HCT116 (cell line): ENCODE measurements around the gene IGFBP1. TPM values are rescaled to one million over a fixed set of nuclear protein-coding genes. Genes with fewer than 3 reads are reported as not detected.
A peak's percentile ranks its signal among the peaks of the same experiment; 100 is the strongest.

Experiments
- ATAC-seq: fragments of 200-7000 bp; cut with Tn5 transposase; 2 replicates; pipeline ENCODE4 v1.9.1; 2020; ENCODE audit warnings: mild to moderate bottlenecking, moderate library complexity
- BruUV-seq: library from RNA; stranded (reverse); fragments of 400-500 nt; replicated peaks from 2 replicates; lab custom pipeline; 2021; lab: Mats Ljungman, UMichigan
- CTCF ChIA-PET: fragments of 300-600 bp; sonication (Branson Sonifier 250); formaldehyde crosslinking; loops from one replicate; lab custom pipeline; 2021; ENCODE audit warnings: antibody characterized with exemption; lab: Charles Lee
- POLR2A ChIA-PET: fragments of 300-600, 350-600 bp; sonication (Branson Sonifier 250); formaldehyde crosslinking; loops from one replicate; lab custom pipeline; 2021; ENCODE audit warnings: antibody characterized with exemption; lab: Charles Lee
- RAD21 ChIA-PET, 2 experiments: fragments of 300-600 bp; sonication (Branson Sonifier 250); formaldehyde crosslinking; loops; one replicate each; lab custom pipeline; 2023; ENCODE audit warnings: low total read pairs in 2 of 2; ENCODE audit not compliant: uncharacterized antibody in 2 of 2, unreplicated experiment in 2 of 2, low non-redundant PET in 1 of 2; lab: Charles Lee
- DNase-seq: peaks from one replicate; pipeline ENCODE4 v3.0.0-alpha.2; 2010; ENCODE audit warnings: low read depth, low spot score
- H2AFZ ChIP-seq: fragments of 200-600 bp; shearing (Covaris generic), sonication (generic); 2 replicates; pipeline ENCODE4 v1.6.1; 2017; ENCODE audit warnings: low read depth, mixed run types, mixed read lengths, antibody characterized with exemption, low read length; ENCODE audit not compliant: poor library complexity, severe bottlenecking
- H3K27ac ChIP-seq: 2 replicates; pipeline ENCODE4 v1.5.1; 2012; ENCODE audit warnings: low read depth, low read length
- H3K27me3 ChIP-seq: fragments of 200-600 bp; sonication (generic); 2 replicates; pipeline ENCODE4 v1.6.1; 2016; ENCODE audit warnings: mixed run types, low read length, mixed read lengths; ENCODE audit not compliant: insufficient read depth
- H3K36me3 ChIP-seq, 2 experiments: fragments of 200-500 bp in 1 of 2; fragments of 200-600 bp in 1 of 2; sonication (Bioruptor generic) in 1 of 2; sonication (generic) in 1 of 2; 2 replicates each; pipeline versions ENCODE4 v1.5.1 to v1.6.1; 2014 to 2016; ENCODE audit warnings: low read length in 2 of 2, inconsistent platforms in 1 of 2, mixed read lengths in 1 of 2, mixed run types in 1 of 2; ENCODE audit not compliant: insufficient read depth in 2 of 2, control insufficient read depth in 1 of 2
- H3K4me1 ChIP-seq, 2 experiments: fragments of 200-600 bp in 1 of 2; sonication (generic) in 1 of 2; 2 replicates each; pipeline versions ENCODE4 v1.5.1 to v1.6.1; 2012 to 2017; ENCODE audit warnings: low read length in 2 of 2, inconsistent platforms in 1 of 2, mild to moderate bottlenecking in 1 of 2, mixed read lengths in 1 of 2, mixed run types in 1 of 2, moderate library complexity in 1 of 2; ENCODE audit not compliant: insufficient read depth in 2 of 2, control insufficient read depth in 1 of 2
- H3K4me2 ChIP-seq: fragments of 200-600 bp; sonication (generic); 2 replicates; pipeline ENCODE4 v1.6.1; 2017; ENCODE audit warnings: mixed run types, low read length, mixed read lengths
- H3K4me3 ChIP-seq, 2 experiments: fragments of 200-600 bp in 1 of 2; sonication (generic) in 1 of 2; replicated peaks in 1 of 2; 2 replicates each; pipeline ENCODE4 v1.5.1; 2011 to 2016; ENCODE audit warnings: low read length in 2 of 2, control low read depth in 1 of 2, low read depth in 1 of 2, mild to moderate bottlenecking in 1 of 2, mixed read lengths in 1 of 2, mixed run types in 1 of 2
- H3K79me2 ChIP-seq: fragments of 200-600 bp; sonication (generic); 2 replicates; pipeline ENCODE4 v1.6.1; 2017; ENCODE audit warnings: mild to moderate bottlenecking, mixed run types, low read length, moderate library complexity, mixed read lengths; ENCODE audit not compliant: insufficient read depth
- H3K9ac ChIP-seq: fragments of 200-600 bp; sonication (generic); 2 replicates; pipeline ENCODE4 v1.6.1; 2016; ENCODE audit warnings: low read length, mixed read lengths
- H3K9me2 ChIP-seq: fragments of 200-600 bp; sonication (generic), shearing (Covaris generic); 2 replicates; pipeline ENCODE4 v1.6.1; 2017; ENCODE audit warnings: mixed run types, mild to moderate bottlenecking, moderate library complexity; ENCODE audit not compliant: insufficient read depth
- H3K9me3 ChIP-seq, 2 experiments: fragments of 200-500 bp in 1 of 2; fragments of 200-600 bp in 1 of 2; sonication (Bioruptor generic) in 1 of 2; sonication (generic) in 1 of 2; 2 replicates each; pipeline ENCODE4 v1.6.1; 2014 to 2017; ENCODE audit warnings: low read length in 2 of 2, mixed read lengths in 2 of 2, inconsistent platforms in 1 of 2, low read depth in 1 of 2, mild to moderate bottlenecking in 1 of 2, mixed run types in 1 of 2, moderate library complexity in 1 of 2; ENCODE audit not compliant: control insufficient read depth in 1 of 2, insufficient read depth in 1 of 2
- H4K20me1 ChIP-seq: fragments of 200-600 bp; sonication (generic), shearing (Covaris generic); 2 replicates; pipeline ENCODE4 v1.6.1; 2017; ENCODE audit warnings: mixed run types, mild to moderate bottlenecking, moderate library complexity; ENCODE audit not compliant: insufficient read depth
- ATF3 ChIP-seq: IDR thresholded peaks from 2 replicates; pipeline ENCODE4 v1.6.1; 2012
- CBX3 ChIP-seq: IDR thresholded peaks from 2 replicates; pipeline ENCODE4 v1.6.1; 2012; ENCODE audit warnings: low read depth
- EGR1 ChIP-seq: IDR thresholded peaks from 2 replicates; pipeline ENCODE4 v1.6.1; 2012; ENCODE audit warnings: low read depth
- ELF1 ChIP-seq: IDR thresholded peaks from 2 replicates; pipeline ENCODE4 v1.6.1; 2012; ENCODE audit warnings: low read depth, borderline replicate concordance
- EZH2 ChIP-seq: fragments of 200-600 bp; sonication (generic); IDR thresholded peaks from 2 replicates; pipeline ENCODE4 v1.6.1; 2017; ENCODE audit warnings: antibody characterized with exemption, mixed run types
- FOSL1 ChIP-seq: IDR thresholded peaks from 2 replicates; pipeline ENCODE4 v1.6.1; 2012; ENCODE audit warnings: low read depth
- MAX ChIP-seq: IDR thresholded peaks from 2 replicates; pipeline ENCODE4 v1.6.1; 2012
- POLR2A ChIP-seq: IDR thresholded peaks from 2 replicates; pipeline ENCODE4 v1.7.0; 2011; ENCODE audit warnings: borderline replicate concordance; ENCODE audit not compliant: insufficient read depth, insufficient read length; ENCODE audit errors: extremely low read depth
- POLR2AphosphoS5 ChIP-seq: IDR thresholded peaks from 2 replicates; pipeline ENCODE4 v1.6.1; 2011; ENCODE audit warnings: mild to moderate bottlenecking, low read depth, low read length, moderate library complexity
- RAD21 ChIP-seq: IDR thresholded peaks from 2 replicates; pipeline ENCODE4 v1.6.1; 2012; ENCODE audit warnings: low read depth, mild to moderate bottlenecking
- REST ChIP-seq: IDR thresholded peaks from 2 replicates; pipeline ENCODE4 v1.6.1; 2012; ENCODE audit warnings: low read depth
- SP1 ChIP-seq: IDR thresholded peaks from 2 replicates; pipeline ENCODE4 v1.6.1; 2012; ENCODE audit warnings: low read depth
- TCF7L2 ChIP-seq: IDR thresholded peaks from 2 replicates; pipeline ENCODE4 v1.7.0; 2011; ENCODE audit warnings: borderline replicate concordance, inconsistent platforms; ENCODE audit not compliant: insufficient read depth, insufficient read length; ENCODE audit errors: extremely low read depth
- YY1 ChIP-seq: IDR thresholded peaks from 2 replicates; pipeline ENCODE4 v1.6.1; 2011; ENCODE audit warnings: low read length, low read depth, moderate library complexity, mild to moderate bottlenecking; ENCODE audit not compliant: insufficient replicate concordance; ENCODE audit errors: extremely low read depth
- ZFX ChIP-seq: fragments of 450-650 bp; IDR thresholded peaks from 2 replicates; pipeline ENCODE4 v1.6.1; 2017
- ZNF274 ChIP-seq: fragments of 200-500 bp; sonication (Bioruptor generic); IDR thresholded peaks from 2 replicates; pipeline ENCODE4 v1.6.1; 2014; ENCODE audit warnings: mild to moderate bottlenecking, low read depth, low read length, inconsistent platforms
- intact Hi-C: fragments of 100-400 bp; cut with micrococcal nuclease; formaldehyde crosslinking; loops from 2 replicates; pipeline ENCODE4 v1.10.0; 2022
- total RNA-seq: library from RNA; stranded (reverse); gene quantifications from one replicate; pipeline ENCODE4 v1.2.1, GENCODE V29; 2021; ENCODE audit not compliant: unreplicated experiment
- TF ChIP-seq, protein P1 (sequence below), 3 experiments: fragments of 200-600 bp in 1 of 3; sonication (generic) in 1 of 3; IDR thresholded peaks in 2 of 3; conservative IDR thresholded peaks in 1 of 3; 2 replicates each; pipeline ENCODE4 v1.5.1; 2012 to 2017; ENCODE audit warnings: low read depth in 2 of 3, low read length in 2 of 3, antibody characterized with exemption in 1 of 3, borderline replicate concordance in 1 of 3, control low read depth in 1 of 3, mild to moderate bottlenecking in 1 of 3, mixed read lengths in 1 of 3, mixed run types in 1 of 3, moderate library complexity in 1 of 3; ENCODE audit not compliant: insufficient read depth in 1 of 3

Gene IGFBP1
- total RNA-seq, 1 experiment from 2014 or later, result 0.20 TPM

- Histone ChIP-seq H3K36me3 (no peaks in the 10 kb centered on the region), H2AFZ (peak overlapping the region; percentile 14), H4K20me1 (no peaks in the 10 kb centered on the region), H3K9ac (no peak overlapping the region), H3K79me2 (no peaks in the 10 kb centered on the region), H3K9me3 (no peaks in the 10 kb centered on the region), H3K9me2 (no peaks in the 10 kb centered on the region), H3K27ac (no peak overlapping the region), H3K4me1 (peaks cover 3 to 24% of the 10 kb centered on the region in 2 experiments; a peak in 2 of 4 replicates), H3K27me3 (peaks cover 8% of the 10 kb centered on the region; the same call in 1 of the 2 replicates), H3K4me2 (peak overlapping the region; percentile 46), H3K4me3 (no peak overlapping the region)
- BruUV-seq, result no TSS peak
- intact Hi-C loops, result loop anchor here (1.0 kb wide), 2 partner anchors 435 to 1263 kb away; no protein-coding TSS in a partner anchor
- RAD21 ChIA-PET, result no interaction called here
- DNase-seq, result no peak
- ATAC-seq, result peak; percentile 69
- TF ChIP-seq EGR1, result no peak
- TF ChIP-seq CBX3, result no peak
- TF ChIP-seq ZNF274, result no peak
- TF ChIP-seq RAD21, result peak; percentile 84
- no peak for TF ChIP-seq POLR2AphosphoS5
- no peak for TF ChIP-seq ATF3
- no peak for TF ChIP-seq POLR2A
- no peak for TF ChIP-seq FOSL1
- TF ChIP-seq EZH2, result no peak
- TF ChIP-seq, protein P1, sequence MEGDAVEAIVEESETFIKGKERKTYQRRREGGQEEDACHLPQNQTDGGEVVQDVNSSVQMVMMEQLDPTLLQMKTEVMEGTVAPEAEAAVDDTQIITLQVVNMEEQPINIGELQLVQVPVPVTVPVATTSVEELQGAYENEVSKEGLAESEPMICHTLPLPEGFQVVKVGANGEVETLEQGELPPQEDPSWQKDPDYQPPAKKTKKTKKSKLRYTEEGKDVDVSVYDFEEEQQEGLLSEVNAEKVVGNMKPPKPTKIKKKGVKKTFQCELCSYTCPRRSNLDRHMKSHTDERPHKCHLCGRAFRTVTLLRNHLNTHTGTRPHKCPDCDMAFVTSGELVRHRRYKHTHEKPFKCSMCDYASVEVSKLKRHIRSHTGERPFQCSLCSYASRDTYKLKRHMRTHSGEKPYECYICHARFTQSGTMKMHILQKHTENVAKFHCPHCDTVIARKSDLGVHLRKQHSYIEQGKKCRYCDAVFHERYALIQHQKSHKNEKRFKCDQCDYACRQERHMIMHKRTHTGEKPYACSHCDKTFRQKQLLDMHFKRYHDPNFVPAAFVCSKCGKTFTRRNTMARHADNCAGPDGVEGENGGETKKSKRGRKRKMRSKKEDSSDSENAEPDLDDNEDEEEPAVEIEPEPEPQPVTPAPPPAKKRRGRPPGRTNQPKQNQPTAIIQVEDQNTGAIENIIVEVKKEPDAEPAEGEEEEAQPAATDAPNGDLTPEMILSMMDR (IDR thresholded peaks at IDR 0.05 in 2 of 3, conservative IDR thresholded peaks at IDR 0.05 in 1 of 3; ENCODE audit: borderline replicate concordance in 1 of 3, insufficient read depth in 1 of 3, low read depth in 2 of 3, low read length in 2 of 3), result peak; percentile 70 to 95 (median 91)
- TF ChIP-seq ZFX, result no peak
- no peak for TF ChIP-seq ELF1
- no peak for TF ChIP-seq MAX
- no peak for TF ChIP-seq SP1
- TF ChIP-seq YY1, result no peak
- no peak for TF ChIP-seq REST
- TF ChIP-seq TCF7L2, result no peak
- POLR2A ChIA-PET, result no interaction called here
- CTCF ChIA-PET, result interaction anchor here (0.6 to 1.4 kb wide), 10 partner anchors 15 to 1336 kb away, joined by 3 to 12 read pairs (median 3); no protein-coding TSS in a partner anchor
These were observed 29.4 kb downstream of the IGFBP1 start for GRCh38 chr7:45917658-45918057.
